Measurements from ENCODE around the gene FSTL3. TPM values are rescaled to one million over a fixed set of nuclear protein-coding genes. Genes with fewer than 3 reads are reported as not detected.

The FSTL3 gene
- total and polyA plus RNA-seq, 7 donors = 4.3 to 30.3 (median 6.3) TPM

Other genes starting within 250 kb of the FSTL3 start
- gene SHC2, start 215.4 kb upstream of the FSTL3 start, total RNA-seq = 1 to 10 TPM; 4.5 to 9.7 (median 5.4) TPM
- gene SHC2, start 215.4 kb upstream of the FSTL3 start, polyA plus RNA-seq = 1 to 10 TPM; 2.2 to 2.8 (median 2.2) TPM
- gene MADCAM1, start 179.9 kb upstream of the FSTL3 start, total RNA-seq = under 1 TPM; 0.26 to 0.40 (median 0.35) TPM
- gene MADCAM1, start 179.9 kb upstream of the FSTL3 start, polyA plus RNA-seq = 1 to 10 TPM in 1 of 3 donors, under 1 TPM in 2; 0.08 to 1.8 (median 0.33) TPM
- gene TPGS1, start 168.9 kb upstream of the FSTL3 start, total RNA-seq = 10 to 100 TPM in 2 of 4 donors, 1 to 10 TPM in 2; 8.9 to 16.3 (median 10.2) TPM
- 10 to 100 TPM in 2 of 3 donors, 1 to 10 TPM in 1; 9.8 to 16.6 (median 12.6) TPM for gene TPGS1, start 168.9 kb upstream of the FSTL3 start, polyA plus RNA-seq
- gene CDC34, start 144.6 kb upstream of the FSTL3 start, total RNA-seq = 100 to 1,000 TPM in 1 of 4 donors, 10 to 100 TPM in 3; 72.6 to 107 (median 83.0) TPM
- gene CDC34, start 144.6 kb upstream of the FSTL3 start, polyA plus RNA-seq = 100 to 1,000 TPM; 113 to 160 (median 123) TPM
- gene GZMM, start 132.3 kb upstream of the FSTL3 start, total RNA-seq = not detected
- under 1 TPM; 0.11 to 0.23 (median 0.14) TPM for gene GZMM, start 132.3 kb upstream of the FSTL3 start, polyA plus RNA-seq
- 100 to 1,000 TPM; 172 to 381 (median 300) TPM for gene BSG, start 103.8 kb upstream of the FSTL3 start, total RNA-seq
- gene BSG, start 103.8 kb upstream of the FSTL3 start, polyA plus RNA-seq = 100 to 1,000 TPM; 202 to 308 (median 299) TPM
- gene HCN2, start 86.5 kb upstream of the FSTL3 start, total RNA-seq = under 1 TPM in 2 of 4 donors, not detected in 2; 0.08 to 0.13 TPM
- under 1 TPM in 2 of 3 donors, not detected in 1; 0.04 to 0.05 TPM for gene HCN2, start 86.5 kb upstream of the FSTL3 start, polyA plus RNA-seq
- gene POLRMT, start 42.9 kb upstream of the FSTL3 start, total RNA-seq = 10 to 100 TPM; 66.1 to 99.8 (median 81.4) TPM
- 10 to 100 TPM; 61.7 to 79.6 (median 66.5) TPM for gene POLRMT, start 42.9 kb upstream of the FSTL3 start, polyA plus RNA-seq
- gene FGF22, start 36.5 kb upstream of the FSTL3 start, total RNA-seq = under 1 TPM in 2 of 4 donors, not detected in 2; 0.15 to 0.26 TPM
- under 1 TPM; 0.14 to 0.42 (median 0.16) TPM for gene FGF22, start 36.5 kb upstream of the FSTL3 start, polyA plus RNA-seq
- gene RNF126, start 13.2 kb upstream of the FSTL3 start, total RNA-seq = 10 to 100 TPM; 25.2 to 62.9 (median 50.4) TPM
- 10 to 100 TPM; 48.8 to 72.1 (median 63.3) TPM for gene RNF126, start 13.2 kb upstream of the FSTL3 start, polyA plus RNA-seq
- gene PRSS57, start 19.1 kb downstream of the FSTL3 start, total RNA-seq = under 1 TPM in 1 of 4 donors, not detected in 3; 0.25 TPM
- under 1 TPM in 1 of 3 donors, not detected in 2; 0.05 TPM for gene PRSS57, start 19.1 kb downstream of the FSTL3 start, polyA plus RNA-seq
- gene PALM, start 32.5 kb downstream of the FSTL3 start, total RNA-seq = 10 to 100 TPM in 2 of 4 donors, 1 to 10 TPM in 2; 9.3 to 17.9 (median 10.9) TPM
- 1 to 10 TPM; 4.9 to 9.6 (median 6.8) TPM for gene PALM, start 32.5 kb downstream of the FSTL3 start, polyA plus RNA-seq
- under 1 TPM in 1 of 4 donors, not detected in 3; 0.08 TPM for gene MISP, start 74.7 kb downstream of the FSTL3 start, total RNA-seq
- under 1 TPM in 2 of 3 donors, not detected in 1; 0.09 to 0.13 TPM for gene MISP, start 74.7 kb downstream of the FSTL3 start, polyA plus RNA-seq
- gene PTBP1, start 121.1 kb downstream of the FSTL3 start, total RNA-seq = 10 to 100 TPM; 36.5 to 69.4 (median 60.8) TPM
- 10 to 100 TPM; 24.2 to 36.3 (median 25.1) TPM for gene PTBP1, start 121.1 kb downstream of the FSTL3 start, polyA plus RNA-seq
- not detected for gene PLPPR3, start 145.6 kb downstream of the FSTL3 start, total RNA-seq
- not detected for gene PLPPR3, start 145.6 kb downstream of the FSTL3 start, polyA plus RNA-seq
- under 1 TPM in 1 of 4 donors, not detected in 3; 0.69 TPM for gene AZU1, start 151.4 kb downstream of the FSTL3 start, total RNA-seq
- gene AZU1, start 151.4 kb downstream of the FSTL3 start, polyA plus RNA-seq = not detected
- gene PRTN3, start 164.6 kb downstream of the FSTL3 start, total RNA-seq = under 1 TPM in 2 of 4 donors, not detected in 2; 0.22 to 0.34 TPM
- gene PRTN3, start 164.6 kb downstream of the FSTL3 start, polyA plus RNA-seq = under 1 TPM in 2 of 3 donors, not detected in 1; 0.04 to 0.05 TPM
- gene ELANE, start 175.9 kb downstream of the FSTL3 start, total RNA-seq = under 1 TPM in 2 of 4 donors, not detected in 2; 0.39 to 0.55 TPM
- under 1 TPM; 0.55 to 0.95 (median 0.92) TPM for gene ELANE, start 175.9 kb downstream of the FSTL3 start, polyA plus RNA-seq
- 10 to 100 TPM; 56.8 to 79.9 (median 64.2) TPM for gene CFD, start 183.3 kb downstream of the FSTL3 start, total RNA-seq
- 100 to 1,000 TPM in 2 of 3 donors, 10 to 100 TPM in 1; 87.1 to 142 (median 142) TPM for gene CFD, start 183.3 kb downstream of the FSTL3 start, polyA plus RNA-seq
- gene MED16, start 216.8 kb downstream of the FSTL3 start, total RNA-seq = 10 to 100 TPM; 47.0 to 66.5 (median 56.7) TPM
- 10 to 100 TPM; 30.7 to 55.8 (median 51.3) TPM for gene MED16, start 216.8 kb downstream of the FSTL3 start, polyA plus RNA-seq
- gene RNU6-9, start 217.1 kb downstream of the FSTL3 start, total RNA-seq = not detected
- not detected for gene RNU6-9, start 217.1 kb downstream of the FSTL3 start, polyA plus RNA-seq
- 10 to 100 TPM; 17.8 to 56.8 (median 50.6) TPM for gene R3HDM4, start 236.8 kb downstream of the FSTL3 start, total RNA-seq
- 10 to 100 TPM; 37.4 to 92.0 (median 60.8) TPM for gene R3HDM4, start 236.8 kb downstream of the FSTL3 start, polyA plus RNA-seq
- not detected for gene KISS1R, start 240.9 kb downstream of the FSTL3 start, total RNA-seq
- under 1 TPM in 1 of 3 donors, not detected in 2; 0.16 TPM for gene KISS1R, start 240.9 kb downstream of the FSTL3 start, polyA plus RNA-seq
- 1 to 10 TPM; 4.2 to 6.7 (median 4.9) TPM for gene ARID3A, start 249.6 kb downstream of the FSTL3 start, total RNA-seq
- 1 to 10 TPM; 2.3 to 4.2 (median 3.2) TPM for gene ARID3A, start 249.6 kb downstream of the FSTL3 start, polyA plus RNA-seq

Data from psoas muscle (tissue), 7 donors.